Measurements from ENCODE around the gene RBM45.
"Not testable (repeated sequence)": the region's sequence is repeated elsewhere in the genome, so short reads cannot be mapped to it uniquely, and the experiment has no call there.

The RBM45 gene

GRCh38 chr2:178106053-178106452, 6.2 kb upstream of the RBM45 start:
- no peak for DNase-seq (ENCODE audit: low read depth)

- DNase-seq (ENCODE audit: low read depth): no peak
Measured at GRCh38 chr2:178108176-178108575, 4.1 kb upstream of the RBM45 start.

GRCh38 chr2:178109813-178110212, 2.4 kb upstream of the RBM45 start:
- DNase-seq (ENCODE audit: low read depth): no peak

GRCh38 chr2:178110681-178111080, 1.6 kb upstream of the RBM45 start:
- DNase-seq (ENCODE audit: low read depth): no peak

- no peak for DNase-seq (ENCODE audit: low read depth)
Measured at GRCh38 chr2:178111743-178112142, 494 bp upstream of the RBM45 start.

- DNase-seq (ENCODE audit: low read depth): no peak
Measured at GRCh38 chr2:178114462-178114861, 2.2 kb downstream of the RBM45 start.

- no peak for DNase-seq (ENCODE audit: low read depth)
Measured at GRCh38 chr2:178115271-178115670, 3.0 kb downstream of the RBM45 start.

- no peak for DNase-seq (ENCODE audit: low read depth)
Measured at GRCh38 chr2:178117725-178118124, 5.5 kb downstream of the RBM45 start.

- DNase-seq (ENCODE audit: low read depth): no peak
Measured at GRCh38 chr2:178119179-178119922, 7.1 kb downstream of the RBM45 start.

- no peak for DNase-seq (ENCODE audit: low read depth)
Measured at GRCh38 chr2:178123163-178123562, 10.9 kb downstream of the RBM45 start.

- DNase-seq (ENCODE audit: low read depth): no peak
Measured at GRCh38 chr2:178125125-178125524, 12.9 kb downstream of the RBM45 start.

GRCh38 chr2:178125862-178126261, 13.6 kb downstream of the RBM45 start:
- DNase-seq (ENCODE audit: low read depth): no peak

- DNase-seq (ENCODE audit: low read depth): no peak
Measured at GRCh38 chr2:178128836-178129630, 16.8 kb downstream of the RBM45 start.

GRCh38 chr2:178136321-178137025, 24.2 kb downstream of the RBM45 start:
- no peak for DNase-seq (ENCODE audit: low read depth)

- DNase-seq (ENCODE audit: low read depth): no peak
Measured at GRCh38 chr2:178142274-178143065, 30.2 kb downstream of the RBM45 start.

- DNase-seq (ENCODE audit: low read depth): no peak
Measured at GRCh38 chr2:178143481-178143880, 31.2 kb downstream of the RBM45 start.

- no peak for DNase-seq (ENCODE audit: low read depth)
Measured at GRCh38 chr2:178152033-178152432, 39.8 kb downstream of the RBM45 start.

GRCh38 chr2:178152542-178152941, 40.3 kb downstream of the RBM45 start:
- no peak for DNase-seq (ENCODE audit: low read depth)

GRCh38 chr2:178152977-178153376, 40.7 kb downstream of the RBM45 start:
- no peak for DNase-seq (ENCODE audit: low read depth)

- DNase-seq (ENCODE audit: low read depth): not testable (repeated sequence)
Measured at GRCh38 chr2:178153878-178154277, 41.6 kb downstream of the RBM45 start.

GRCh38 chr2:178155524-178155923, 43.3 kb downstream of the RBM45 start:
- no peak for DNase-seq (ENCODE audit: low read depth)

- DNase-seq (ENCODE audit: low read depth): no peak
Measured at GRCh38 chr2:178157574-178157973, 45.3 kb downstream of the RBM45 start.

Measured in activated T-helper 1 cell treated with Interleukin-2 at 50 U/mL for 16 hours (primary cell).